Hepatocyte (in vitro differentiated cells): ENCODE measurements around the gene AK3.

Source experiments
- CTCF ChIP-seq: fragments of 200-600 bp; sonication (generic); IDR thresholded peaks from 2 replicates; pipeline ENCODE4 v1.5.1; 2016; ENCODE audit warnings: antibody characterized with exemption, mild to moderate bottlenecking; ENCODE audit not compliant: poor library complexity
- EZH2 ChIP-seq: fragments of 200-600 bp; sonication (generic); IDR thresholded peaks from 2 replicates; pipeline ENCODE4 v1.6.1; 2016; ENCODE audit warnings: antibody characterized with exemption, mild to moderate bottlenecking, borderline replicate concordance

GRCh38 chr9:4709380-4709779, 31.6 kb downstream of the AK3 start:
- no peak for TF ChIP-seq CTCF
- TF ChIP-seq EZH2 = no peak
